OCI-LY3 (cell line): ENCODE data around the gene CTCFL.

Experiments used
- CTCF ChIP-seq: fragments of 200-600, 300-600 bp; sonication (generic); IDR thresholded peaks from 2 replicates; pipeline ENCODE4 v1.5.1; 2014; ENCODE audit warnings: antibody characterized with exemption, low read length, low read depth
- EZH2phosphoT487 ChIP-seq: fragments of 200-600 bp; shearing (Covaris generic); IDR thresholded peaks from 2 replicates; pipeline ENCODE4 v1.6.1; 2018; ENCODE audit warnings: antibody characterized with exemption, mixed run types, low read depth

DNA sequence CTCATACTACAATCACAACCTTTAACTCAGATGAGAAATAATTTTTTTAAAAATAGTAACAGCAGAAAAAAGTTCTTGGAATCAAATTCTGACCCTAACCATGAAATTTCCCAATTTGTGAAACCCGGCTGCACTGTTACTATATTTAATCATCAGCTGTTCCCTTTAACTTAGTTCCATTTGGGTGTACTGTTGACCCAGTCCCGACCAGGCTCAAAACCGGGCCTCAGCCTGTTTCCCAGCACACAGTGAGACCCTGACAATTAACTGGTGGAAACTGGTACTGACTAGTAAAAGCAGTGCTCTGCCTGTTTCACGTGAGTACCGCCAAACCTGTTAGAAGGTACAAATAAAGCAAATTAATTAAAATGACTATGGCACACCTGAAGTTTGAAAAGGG is 7.0 kb downstream of the CTCFL start:
- no peak for TF ChIP-seq CTCF
- TF ChIP-seq EZH2phosphoT487 = no peak
